ENCODE measurements around the gene DAD1. TPM values are rescaled to one million over a fixed set of nuclear protein-coding genes. Genes with fewer than 3 reads are reported as not detected.

DAD1 gene
- total RNA-seq, 4 donors from 2014 or later, result 31.4 to 154 (median 141) TPM

DNA sequence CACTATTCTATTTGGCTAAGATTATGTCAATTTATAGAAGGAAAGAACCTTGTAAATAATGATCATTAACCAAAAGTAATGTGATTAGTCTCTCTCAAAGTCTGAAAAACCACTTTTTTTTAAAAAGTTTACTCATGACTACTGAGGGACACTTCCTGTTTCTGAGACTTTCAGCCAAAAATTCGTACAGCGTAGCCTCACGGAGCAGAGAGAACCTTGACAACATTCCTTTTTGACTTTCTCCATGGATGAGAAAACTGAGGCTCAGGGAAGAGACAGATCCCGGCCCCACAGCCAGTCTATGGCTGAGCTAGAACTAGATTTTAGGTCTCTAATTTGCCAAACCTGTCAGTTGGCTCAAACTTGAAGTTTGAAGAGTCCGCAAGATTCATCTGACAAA, 68.2 kb downstream of the DAD1 start:
- WGBS, 2 donors (ENCODE audit: low coverage in 1 of 2), result 68 to 77% methylated on average over 4 to 5 of the region's 5 CpGs
- DNase-seq, result no peak
- intact Hi-C loops (cut with DNase I; ENCODE audit: low total_unique reads) (no loop called here), in situ Hi-C loops (cut with MboI; ENCODE audit: low pct_ligation_motif_present in 1 of 4, low pct_unique_long_range_greater_than_20kb in 1 of 4, low sequenced_read_pairs in 3 of 4) (no loop called here)
- no peaks in the 10 kb centered on the region for H3K9me3 ChIP-seq
- no peak for TF ChIP-seq POLR2A (IDR thresholded peaks at IDR 0.05)
- TF ChIP-seq, protein P1, sequence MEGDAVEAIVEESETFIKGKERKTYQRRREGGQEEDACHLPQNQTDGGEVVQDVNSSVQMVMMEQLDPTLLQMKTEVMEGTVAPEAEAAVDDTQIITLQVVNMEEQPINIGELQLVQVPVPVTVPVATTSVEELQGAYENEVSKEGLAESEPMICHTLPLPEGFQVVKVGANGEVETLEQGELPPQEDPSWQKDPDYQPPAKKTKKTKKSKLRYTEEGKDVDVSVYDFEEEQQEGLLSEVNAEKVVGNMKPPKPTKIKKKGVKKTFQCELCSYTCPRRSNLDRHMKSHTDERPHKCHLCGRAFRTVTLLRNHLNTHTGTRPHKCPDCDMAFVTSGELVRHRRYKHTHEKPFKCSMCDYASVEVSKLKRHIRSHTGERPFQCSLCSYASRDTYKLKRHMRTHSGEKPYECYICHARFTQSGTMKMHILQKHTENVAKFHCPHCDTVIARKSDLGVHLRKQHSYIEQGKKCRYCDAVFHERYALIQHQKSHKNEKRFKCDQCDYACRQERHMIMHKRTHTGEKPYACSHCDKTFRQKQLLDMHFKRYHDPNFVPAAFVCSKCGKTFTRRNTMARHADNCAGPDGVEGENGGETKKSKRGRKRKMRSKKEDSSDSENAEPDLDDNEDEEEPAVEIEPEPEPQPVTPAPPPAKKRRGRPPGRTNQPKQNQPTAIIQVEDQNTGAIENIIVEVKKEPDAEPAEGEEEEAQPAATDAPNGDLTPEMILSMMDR (IDR thresholded peaks at IDR 0.05), result no peak
- H3K4me1 ChIP-seq, result peaks cover 4 to 22% (median 10%) of the 10 kb centered on the region in 4 donors
- no peak overlapping the region for H3K4me3 ChIP-seq
- H3K27ac ChIP-seq, result peak overlapping the region; percentile 23 to 59 (median 44)
- no peaks in the 10 kb centered on the region for H3K36me3 ChIP-seq
- H3K27me3 ChIP-seq, result no peaks in the 10 kb centered on the region

DNA sequence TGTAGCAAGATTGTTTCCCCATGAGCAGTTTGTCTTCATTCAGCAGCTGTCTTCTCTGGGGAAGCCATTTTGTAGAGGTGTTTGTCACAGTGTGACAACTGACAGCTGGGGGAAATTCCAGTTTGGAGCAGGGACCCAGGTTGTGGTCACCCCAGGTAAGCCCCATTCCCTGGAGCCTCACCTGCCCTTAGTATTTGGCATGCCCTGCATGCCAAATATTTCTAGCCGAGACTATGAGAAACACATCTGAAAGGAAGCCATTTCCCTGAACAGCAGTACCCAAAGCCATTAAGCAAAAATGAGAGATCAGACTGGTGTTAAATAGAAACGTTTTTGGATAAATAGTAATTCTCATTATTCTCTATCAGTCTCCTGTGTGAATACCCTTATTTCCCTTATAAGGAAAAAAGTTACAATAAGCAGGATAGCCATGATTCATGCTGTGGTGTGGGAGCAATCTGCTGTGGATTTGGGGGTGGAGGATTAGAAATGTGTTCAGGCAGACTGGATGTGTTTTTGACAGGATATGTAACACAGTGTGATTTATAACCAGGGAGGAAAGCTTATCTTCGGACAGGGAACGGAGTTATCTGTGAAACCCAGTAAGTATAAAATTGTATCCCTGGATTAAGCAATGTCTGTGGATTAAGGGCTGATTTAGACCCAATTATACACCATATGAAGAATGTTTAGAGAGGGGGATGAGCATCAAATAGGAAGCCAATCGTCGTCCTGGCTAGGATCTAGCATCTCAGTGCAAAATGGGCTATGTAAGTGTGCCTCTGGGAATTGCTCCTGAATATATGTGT, 68.9 kb downstream of the DAD1 start:
- intact Hi-C loops (cut with DNase I; ENCODE audit: low total_unique reads), result no loop called here
- no peaks in the 10 kb centered on the region for H3K9me3 ChIP-seq

DNA sequence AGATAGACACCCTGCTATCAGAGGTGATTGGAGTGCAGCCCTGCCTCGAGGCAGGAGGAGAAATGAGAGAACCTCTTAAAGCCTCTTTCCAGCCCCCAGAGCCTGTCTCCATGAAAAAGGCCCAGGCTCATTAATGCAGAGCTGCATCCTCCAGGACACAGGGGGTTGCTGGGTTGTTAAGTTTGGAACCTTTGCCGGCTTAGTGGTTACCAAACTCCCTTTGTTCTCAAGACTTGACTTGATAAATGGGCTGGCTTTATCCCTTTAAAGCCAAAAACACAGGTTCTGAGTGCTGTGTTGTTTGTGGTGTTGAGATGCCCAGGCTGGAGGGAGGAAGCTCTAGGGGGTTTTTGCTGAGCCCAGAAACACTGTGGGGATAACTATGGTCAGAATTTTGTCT, 71.0 kb downstream of the DAD1 start:
- intact Hi-C loops (cut with DNase I; ENCODE audit: low total_unique reads) (no loop called here), in situ Hi-C loops (cut with MboI; ENCODE audit: low pct_ligation_motif_present in 1 of 4, low pct_unique_long_range_greater_than_20kb in 1 of 4, low sequenced_read_pairs in 3 of 4) (no loop called here)
- no peaks in the 10 kb centered on the region for H3K27me3 ChIP-seq
- H3K36me3 ChIP-seq, result no peaks in the 10 kb centered on the region
- WGBS, 2 donors (ENCODE audit: low coverage in 1 of 2), result 64% methylated on average over 2 of the region's 2 CpGs; no CpG with 5 or more reads in 1 of the 2 donors
- TF ChIP-seq EP300 (IDR thresholded peaks at IDR 0.05; ENCODE audit: low read depth) (no peak), POLR2A (IDR thresholded peaks at IDR 0.05) (no peak), POLR2AphosphoS5 (IDR thresholded peaks at IDR 0.05) (no peak)
- TF ChIP-seq, protein P1 (IDR thresholded peaks at IDR 0.05), result no peak
- H3K27ac ChIP-seq, result peak overlapping the region; percentile 3 to 69 (median 24)
- no peak for DNase-seq
- H3K4me3 ChIP-seq, result no peak overlapping the region
- H3K4me1 ChIP-seq, result peaks cover 13 to 41% (median 22%) of the 10 kb centered on the region in 4 donors
- H3K9me3 ChIP-seq, result no peaks in the 10 kb centered on the region

More for the DNA sequence above, 68.9 kb downstream of the DAD1 start:
- DNase-seq, result no peak
- Histone ChIP-seq H3K27ac (peak overlapping the region; percentile 23 to 59 (median 44)), H3K4me1 (peaks cover 11 to 29% (median 15%) of the 10 kb centered on the region in 4 donors), H3K4me3 (no peak overlapping the region), H3K27me3 (no peaks in the 10 kb centered on the region), H3K36me3 (no peaks in the 10 kb centered on the region)
- TF ChIP-seq EP300 (IDR thresholded peaks at IDR 0.05; ENCODE audit: low read depth) (no peak), POLR2A (IDR thresholded peaks at IDR 0.05) (no peak), POLR2AphosphoS5 (IDR thresholded peaks at IDR 0.05) (no peak)
- TF ChIP-seq, protein P1 (IDR thresholded peaks at IDR 0.05), result no peak
- 61 to 72% methylated on average over 6 of the region's 6 CpGs for WGBS, 2 donors (ENCODE audit: low coverage in 1 of 2)
- in situ Hi-C loops (cut with MboI; ENCODE audit: low pct_ligation_motif_present in 1 of 4, low pct_unique_long_range_greater_than_20kb in 1 of 4, low sequenced_read_pairs in 3 of 4), result no loop called here

DNA sequence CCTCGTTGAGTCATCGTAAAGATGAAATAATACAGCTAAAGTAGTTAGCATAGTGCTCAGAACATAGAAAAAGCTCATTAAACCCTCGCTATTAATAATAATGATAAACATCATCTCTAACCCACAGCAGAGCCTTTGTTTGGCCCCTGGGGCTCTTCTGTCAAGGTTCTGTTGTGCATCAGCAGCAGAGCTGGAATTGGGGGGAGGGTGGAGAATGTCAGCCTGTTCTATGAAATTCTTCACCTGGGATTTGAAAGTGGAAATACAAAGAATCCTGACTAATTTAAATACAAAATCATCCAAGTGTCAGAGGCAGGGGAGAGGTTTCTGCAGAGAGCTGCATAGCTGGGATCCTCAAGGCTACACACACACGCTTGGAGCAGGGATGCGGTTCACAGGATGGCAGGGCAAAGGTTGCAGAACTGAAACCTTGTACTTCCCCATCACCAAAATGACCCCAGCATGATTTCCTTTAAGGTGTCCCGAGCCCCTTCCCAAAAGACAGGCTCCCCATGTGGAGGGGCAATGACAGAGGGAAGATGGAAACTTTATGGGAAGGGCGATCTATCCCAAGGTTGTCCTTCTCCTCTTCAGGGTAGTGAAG, 71.8 kb downstream of the DAD1 start:
- TF ChIP-seq POLR2A (IDR thresholded peaks at IDR 0.05) (no peak), POLR2AphosphoS5 (IDR thresholded peaks at IDR 0.05) (no peak), EP300 (IDR thresholded peaks at IDR 0.05; ENCODE audit: low read depth) (no peak)
- TF ChIP-seq, protein P1 (IDR thresholded peaks at IDR 0.05), result no peak
- no peaks in the 10 kb centered on the region for H3K9me3 ChIP-seq
- WGBS, 2 donors (ENCODE audit: low coverage in 1 of 2), result 60 to 96% methylated on average over 4 to 7 of the region's 7 CpGs
- H3K4me3 ChIP-seq, result no peak overlapping the region
- H3K27me3 ChIP-seq, result no peaks in the 10 kb centered on the region
- intact Hi-C loops (cut with DNase I; ENCODE audit: low total_unique reads) (no loop called here), in situ Hi-C loops (cut with MboI; ENCODE audit: low pct_ligation_motif_present in 1 of 4, low pct_unique_long_range_greater_than_20kb in 1 of 4, low sequenced_read_pairs in 3 of 4) (no loop called here)
- H3K36me3 ChIP-seq, result no peaks in the 10 kb centered on the region
- no peak for DNase-seq
- H3K27ac ChIP-seq, result peak overlapping the region in 3 of 4 donors; percentile 7 to 69 (median 16)
- peaks cover 9 to 42% (median 26%) of the 10 kb centered on the region in 4 donors for H3K4me1 ChIP-seq

Data from transverse colon (tissue), 4 donors.